Type B pancreatic cell (in vitro differentiated cells): Measurements from ENCODE around the gene STAG1. TPM values are rescaled to one million over a fixed set of nuclear protein-coding genes. Genes with fewer than 3 reads are reported as not detected.

ENCODE experiments used
- DNase-seq: peaks from one replicate; pipeline ENCODE4 v3.0.0; 2021; ENCODE audit warnings: mixed read lengths; ENCODE audit not compliant: unreplicated experiment; ENCODE audit errors: extremely low spot score
- H3K27ac Mint-ChIP-seq: 2 replicates; pipeline ENCODE4 v1.8.0; 2021; ENCODE audit warnings: mild to moderate bottlenecking, mixed read lengths
- H3K27me3 Mint-ChIP-seq: 2 replicates; pipeline ENCODE4 v1.8.0; 2021; ENCODE audit warnings: mixed read lengths
- H3K36me3 Mint-ChIP-seq: 2 replicates; pipeline ENCODE4 v1.8.0; 2021; ENCODE audit warnings: mixed read lengths
- H3K4me1 Mint-ChIP-seq: one replicate; pipeline ENCODE4 v1.8.0; 2021; ENCODE audit warnings: mixed read lengths; ENCODE audit not compliant: unreplicated experiment
- H3K4me3 Mint-ChIP-seq: 2 replicates; pipeline ENCODE4 v1.8.0; 2021; ENCODE audit warnings: mild to moderate bottlenecking, mixed read lengths
- H3K9me3 Mint-ChIP-seq: 2 replicates; pipeline ENCODE4 v1.8.0; 2021; ENCODE audit warnings: mixed read lengths
- total RNA-seq: library from RNA; stranded (reverse); gene quantifications from 2 replicates; pipeline ENCODE4 v1.2.1, GENCODE V29; 2021; ENCODE audit warnings: low replicate concordance
- TF ChIP-seq, protein P1 (sequence below): fragments of 200-600 bp; sonication (generic); conservative IDR thresholded peaks from 2 replicates; pipeline ENCODE4 v1.5.0; 2021; ENCODE audit warnings: antibody characterized with exemption, mild to moderate bottlenecking

STAG1 gene
- total RNA-seq, 1 donor from 2014 or later: 45.5 TPM

DNA sequence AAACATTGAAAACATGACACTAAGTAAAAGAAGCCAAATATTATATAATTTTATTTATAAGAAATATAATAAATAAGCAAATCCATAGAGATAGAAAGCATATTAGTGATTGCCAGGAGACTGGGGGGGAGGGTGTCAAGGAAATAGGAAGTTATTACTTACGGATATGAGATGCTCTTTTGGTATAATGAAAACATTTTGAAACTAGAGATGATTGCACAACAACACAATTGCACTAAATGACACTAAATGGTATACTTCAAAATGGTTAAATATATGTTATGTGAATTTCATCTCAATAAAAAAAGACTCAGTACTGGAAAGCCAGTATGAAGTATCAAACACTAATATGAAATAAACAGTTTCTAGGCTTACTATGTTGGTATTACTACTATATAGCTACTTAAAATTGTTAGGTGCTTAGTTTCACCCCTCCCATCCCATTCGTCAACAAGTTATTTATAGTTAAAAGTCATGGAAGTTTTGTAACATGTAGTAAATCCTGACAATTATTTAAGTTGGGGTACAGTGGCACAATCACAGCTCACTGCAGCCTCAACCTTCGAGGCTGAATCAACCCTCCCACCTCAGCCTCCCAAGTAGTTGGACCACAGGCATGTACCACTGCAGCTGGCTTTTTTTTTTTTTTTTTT, 43.7 kb downstream of the STAG1 start:
- Mint-ChIP-seq H3K4me1 (no peaks in the 10 kb centered on the region), H3K27ac (no peak overlapping the region), H3K27me3 (no peaks in the 10 kb centered on the region), H3K9me3 (peaks cover 7% of the 10 kb centered on the region), H3K4me3 (no peak overlapping the region), H3K36me3 (peaks cover 9% of the 10 kb centered on the region)
- TF ChIP-seq, protein P1, sequence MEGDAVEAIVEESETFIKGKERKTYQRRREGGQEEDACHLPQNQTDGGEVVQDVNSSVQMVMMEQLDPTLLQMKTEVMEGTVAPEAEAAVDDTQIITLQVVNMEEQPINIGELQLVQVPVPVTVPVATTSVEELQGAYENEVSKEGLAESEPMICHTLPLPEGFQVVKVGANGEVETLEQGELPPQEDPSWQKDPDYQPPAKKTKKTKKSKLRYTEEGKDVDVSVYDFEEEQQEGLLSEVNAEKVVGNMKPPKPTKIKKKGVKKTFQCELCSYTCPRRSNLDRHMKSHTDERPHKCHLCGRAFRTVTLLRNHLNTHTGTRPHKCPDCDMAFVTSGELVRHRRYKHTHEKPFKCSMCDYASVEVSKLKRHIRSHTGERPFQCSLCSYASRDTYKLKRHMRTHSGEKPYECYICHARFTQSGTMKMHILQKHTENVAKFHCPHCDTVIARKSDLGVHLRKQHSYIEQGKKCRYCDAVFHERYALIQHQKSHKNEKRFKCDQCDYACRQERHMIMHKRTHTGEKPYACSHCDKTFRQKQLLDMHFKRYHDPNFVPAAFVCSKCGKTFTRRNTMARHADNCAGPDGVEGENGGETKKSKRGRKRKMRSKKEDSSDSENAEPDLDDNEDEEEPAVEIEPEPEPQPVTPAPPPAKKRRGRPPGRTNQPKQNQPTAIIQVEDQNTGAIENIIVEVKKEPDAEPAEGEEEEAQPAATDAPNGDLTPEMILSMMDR: no peak
- DNase-seq: no peak

DNA sequence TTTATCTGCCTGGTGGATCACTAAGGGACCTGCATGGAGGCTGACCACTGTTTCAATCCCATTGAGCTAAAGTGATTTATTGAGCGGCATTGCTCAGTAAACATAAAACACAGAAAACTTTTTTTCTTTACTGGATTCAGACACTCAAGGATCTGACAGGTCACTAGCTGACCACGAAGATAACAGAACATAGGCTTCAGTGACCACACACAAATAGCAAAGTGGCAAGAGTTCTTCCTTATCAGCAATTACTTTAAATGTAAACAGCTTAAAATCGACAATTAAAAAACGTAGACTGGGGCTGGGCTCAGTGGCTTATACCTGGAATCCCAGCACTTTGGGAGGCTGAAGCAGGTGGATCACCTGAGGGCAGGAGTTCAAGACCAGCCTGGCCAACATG, 48.7 kb downstream of the STAG1 start:
- TF ChIP-seq, protein P1: no peak
- Mint-ChIP-seq H3K4me1 (no peaks in the 10 kb centered on the region), H3K9me3 (peaks cover 7% of the 10 kb centered on the region), H3K27ac (no peak overlapping the region), H3K36me3 (peaks cover 15% of the 10 kb centered on the region), H3K4me3 (no peak overlapping the region), H3K27me3 (no peaks in the 10 kb centered on the region)
- DNase-seq: no peak

DNA sequence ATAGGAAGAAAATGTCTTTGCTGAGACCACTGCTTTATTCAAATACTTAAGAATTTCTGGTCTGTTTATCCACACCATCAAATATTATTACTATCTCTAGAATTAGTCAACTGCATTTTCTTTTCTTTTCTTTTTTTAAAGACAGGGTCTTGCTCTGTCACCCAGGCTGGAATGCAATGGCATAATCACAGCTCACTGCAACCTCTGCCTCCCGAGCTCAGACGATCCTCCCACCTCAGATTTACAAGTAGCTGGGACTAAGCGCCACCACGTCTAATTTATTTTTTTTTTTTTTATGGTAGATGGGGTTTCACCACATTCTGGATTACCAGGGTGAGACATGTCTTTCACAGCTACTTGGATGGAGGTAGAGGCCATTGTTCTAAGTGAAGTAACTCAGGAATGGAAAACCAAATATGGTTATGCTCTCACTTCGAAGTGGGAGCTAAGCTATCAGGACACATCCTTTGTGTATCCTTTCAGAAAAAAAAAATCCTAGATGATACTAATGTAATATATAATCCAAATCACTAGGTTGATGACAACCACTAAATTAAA, 52.8 kb downstream of the STAG1 start:
- Mint-ChIP-seq H3K4me1 (no peaks in the 10 kb centered on the region), H3K9me3 (peaks cover 3% of the 10 kb centered on the region), H3K27me3 (no peaks in the 10 kb centered on the region), H3K36me3 (peaks cover 18% of the 10 kb centered on the region), H3K4me3 (no peak overlapping the region), H3K27ac (no peak overlapping the region)
- DNase-seq: no peak
- TF ChIP-seq, protein P1: no peak

DNA sequence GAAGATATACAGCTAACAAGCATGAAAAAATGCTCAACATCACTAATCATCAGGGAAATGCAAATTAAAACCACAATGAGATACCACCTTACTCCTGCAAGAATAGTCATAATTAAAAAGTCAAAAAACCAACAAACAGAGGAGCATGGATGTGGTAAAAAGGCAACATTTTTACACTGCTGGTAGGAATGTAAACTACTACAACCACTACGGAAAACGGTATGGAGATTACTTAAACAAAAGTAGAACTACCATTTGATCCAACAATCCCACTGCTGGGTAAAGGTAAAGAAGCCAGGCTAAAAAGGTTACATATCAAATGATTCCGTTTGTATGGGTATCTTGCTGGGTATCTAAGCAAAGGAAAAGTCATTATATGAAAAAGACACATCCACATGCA, 53.8 kb downstream of the STAG1 start:
- H3K36me3 Mint-ChIP-seq: peaks cover 17% of the 10 kb centered on the region
- DNase-seq: no peak
- no peak overlapping the region for H3K4me3 Mint-ChIP-seq
- H3K27ac Mint-ChIP-seq: no peak overlapping the region
- H3K27me3 Mint-ChIP-seq: no peaks in the 10 kb centered on the region
- peaks cover 3% of the 10 kb centered on the region for H3K9me3 Mint-ChIP-seq
- TF ChIP-seq, protein P1: no peak
- no peaks in the 10 kb centered on the region for H3K4me1 Mint-ChIP-seq

DNA sequence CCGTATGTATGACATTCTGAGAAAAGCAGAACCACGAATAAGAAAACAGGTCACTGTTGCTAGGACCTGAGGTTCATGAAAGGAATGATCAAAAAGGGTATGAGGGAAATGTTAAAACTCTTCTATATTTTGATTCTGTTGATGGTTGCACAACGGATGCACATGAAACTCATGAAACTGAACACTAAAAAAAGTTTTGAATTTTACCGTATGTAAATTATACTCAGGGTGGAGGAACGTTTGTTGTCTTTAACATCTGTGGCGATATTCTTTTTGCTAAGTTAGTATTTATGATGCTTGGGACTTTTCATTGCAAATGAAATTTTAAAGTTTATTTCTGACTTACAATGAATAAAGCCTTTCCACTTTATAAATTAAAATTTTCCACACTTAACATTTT, 55.4 kb downstream of the STAG1 start:
- Mint-ChIP-seq H3K9me3 (peaks cover 3% of the 10 kb centered on the region), H3K27me3 (no peaks in the 10 kb centered on the region), H3K4me3 (no peak overlapping the region), H3K4me1 (peaks cover 4% of the 10 kb centered on the region), H3K36me3 (peaks cover 13% of the 10 kb centered on the region), H3K27ac (no peak overlapping the region)
- no peak for DNase-seq
- TF ChIP-seq, protein P1: no peak
